ENCODE measurements around the gene ADAD2.

The ADAD2 gene

GRCh38 chr16:84242839-84243238 is 51.9 kb downstream of the ADAD2 start:
- Histone ChIP-seq H3K79me1 (ENCODE audit: low read length) (no peaks in the 10 kb centered on the region), H2BK120ac (ENCODE audit: low read depth, low read length) (no peak overlapping the region), H4K5ac (ENCODE audit: low read length) (no peak overlapping the region), H3K79me2 (ENCODE audit: control insufficient read depth, insufficient read depth, low read length) (no peaks in the 10 kb centered on the region), H3K23ac (ENCODE audit: low read length) (no peak overlapping the region), H3K27me3 (ENCODE audit: insufficient read depth, low read length, poor library complexity) (no peaks in the 10 kb centered on the region), H3K4ac (ENCODE audit: low read depth, low read length) (no peak overlapping the region), H3K4me2 (ENCODE audit: low read length) (no peak overlapping the region), H3K18ac (ENCODE audit: low read length) (no peak overlapping the region), H2BK15ac (replicated peaks; ENCODE audit: low read depth) (no peak overlapping the region), H3K9ac (ENCODE audit: low read length) (no peak overlapping the region), H2AK5ac (ENCODE audit: low read length) (no peak overlapping the region), H3K27ac (ENCODE audit: low read depth, low read length) (no peak overlapping the region), H2BK5ac (ENCODE audit: low read length) (no peak overlapping the region), H3K36me3 (ENCODE audit: control insufficient read depth, insufficient read depth, low read length) (no peaks in the 10 kb centered on the region), H3K4me3 (ENCODE audit: low read length) (no peak overlapping the region), H3K56ac (ENCODE audit: low read length) (no peak overlapping the region), H3K4me1 (ENCODE audit: control insufficient read depth, low read depth, low read length) (no peaks in the 10 kb centered on the region), H4K8ac (ENCODE audit: low read depth, low read length) (no peak overlapping the region)
- DNase-seq, result no peak
- no CpG with 5 or more reads among the region's 9 CpGs for WGBS (ENCODE audit: extremely low coverage, insufficient coverage, low lambda C conversion rate)

GRCh38 chr16:84243732-84244131 is 52.8 kb downstream of the ADAD2 start:
- no peak overlapping the region for H2BK15ac ChIP-seq (replicated peaks; ENCODE audit: low read depth)
- no peak overlapping the region for H2BK120ac ChIP-seq (ENCODE audit: low read depth, low read length)
- no peak overlapping the region for H2AK5ac ChIP-seq (ENCODE audit: low read length)
- H3K9ac ChIP-seq (ENCODE audit: low read length), result no peak overlapping the region
- no peak overlapping the region for H4K8ac ChIP-seq (ENCODE audit: low read depth, low read length)
- DNase-seq, result no peak
- H3K18ac ChIP-seq (ENCODE audit: low read length), result no peak overlapping the region
- H3K23ac ChIP-seq (ENCODE audit: low read length), result no peak overlapping the region
- no CpG with 5 or more reads among the region's 1 CpG for WGBS (ENCODE audit: extremely low coverage, insufficient coverage, low lambda C conversion rate)
- no peak overlapping the region for H4K5ac ChIP-seq (ENCODE audit: low read length)
- no peaks in the 10 kb centered on the region for H3K4me1 ChIP-seq (ENCODE audit: control insufficient read depth, low read depth, low read length)
- no peak overlapping the region for H3K4me3 ChIP-seq (ENCODE audit: low read length)
- no peaks in the 10 kb centered on the region for H3K36me3 ChIP-seq (ENCODE audit: control insufficient read depth, insufficient read depth, low read length)
- no peak overlapping the region for H3K56ac ChIP-seq (ENCODE audit: low read length)
- no peak overlapping the region for H3K27ac ChIP-seq (ENCODE audit: low read depth, low read length)
- no peaks in the 10 kb centered on the region for H3K79me2 ChIP-seq (ENCODE audit: control insufficient read depth, insufficient read depth, low read length)
- H3K4me2 ChIP-seq (ENCODE audit: low read length), result no peak overlapping the region
- no peak overlapping the region for H2BK5ac ChIP-seq (ENCODE audit: low read length)
- H3K79me1 ChIP-seq (ENCODE audit: low read length), result no peaks in the 10 kb centered on the region
- H3K4ac ChIP-seq (ENCODE audit: low read depth, low read length), result no peak overlapping the region
- no peaks in the 10 kb centered on the region for H3K27me3 ChIP-seq (ENCODE audit: insufficient read depth, low read length, poor library complexity)

GRCh38 chr16:84244728-84245127 is 53.8 kb downstream of the ADAD2 start:
- WGBS (ENCODE audit: extremely low coverage, insufficient coverage, low lambda C conversion rate), result no CpG with 5 or more reads among the region's 2 CpGs

GRCh38 chr16:84245956-84246678 is 55.2 kb downstream of the ADAD2 start:
- Histone ChIP-seq H2BK15ac (replicated peaks; ENCODE audit: low read depth) (no peak overlapping the region), H3K27ac (ENCODE audit: low read depth, low read length) (no peak overlapping the region), H2AK5ac (ENCODE audit: low read length) (no peak overlapping the region), H3K56ac (ENCODE audit: low read length) (no peak overlapping the region), H3K4me3 (ENCODE audit: low read length) (no peak overlapping the region), H3K79me1 (ENCODE audit: low read length) (no peaks in the 10 kb centered on the region), H2BK5ac (ENCODE audit: low read length) (no peak overlapping the region), H3K4me2 (ENCODE audit: low read length) (no peak overlapping the region), H3K36me3 (ENCODE audit: control insufficient read depth, insufficient read depth, low read length) (no peaks in the 10 kb centered on the region), H4K5ac (ENCODE audit: low read length) (no peak overlapping the region), H3K79me2 (ENCODE audit: control insufficient read depth, insufficient read depth, low read length) (no peaks in the 10 kb centered on the region), H3K23ac (ENCODE audit: low read length) (no peak overlapping the region), H4K8ac (ENCODE audit: low read depth, low read length) (no peak overlapping the region), H3K27me3 (ENCODE audit: insufficient read depth, low read length, poor library complexity) (no peaks in the 10 kb centered on the region), H3K18ac (ENCODE audit: low read length) (no peak overlapping the region), H3K9ac (ENCODE audit: low read length) (no peak overlapping the region), H2BK120ac (ENCODE audit: low read depth, low read length) (no peak overlapping the region), H3K4me1 (ENCODE audit: control insufficient read depth, low read depth, low read length) (no peaks in the 10 kb centered on the region), H3K4ac (ENCODE audit: low read depth, low read length) (no peak overlapping the region)
- WGBS (ENCODE audit: extremely low coverage, insufficient coverage, low lambda C conversion rate), result no CpG with 5 or more reads among the region's 10 CpGs
- DNase-seq, result no peak

More at GRCh38 chr16:84244728-84245127, 53.8 kb downstream of the ADAD2 start:
- no peaks in the 10 kb centered on the region for H3K27me3 ChIP-seq (ENCODE audit: insufficient read depth, low read length, poor library complexity)
- no peak overlapping the region for H3K4ac ChIP-seq (ENCODE audit: low read depth, low read length)
- no peaks in the 10 kb centered on the region for H3K79me2 ChIP-seq (ENCODE audit: control insufficient read depth, insufficient read depth, low read length)
- H4K8ac ChIP-seq (ENCODE audit: low read depth, low read length), result no peak overlapping the region
- no peak overlapping the region for H2BK15ac ChIP-seq (replicated peaks; ENCODE audit: low read depth)
- H3K9ac ChIP-seq (ENCODE audit: low read length), result no peak overlapping the region
- H3K79me1 ChIP-seq (ENCODE audit: low read length), result no peaks in the 10 kb centered on the region
- no peak overlapping the region for H3K4me2 ChIP-seq (ENCODE audit: low read length)
- H2BK120ac ChIP-seq (ENCODE audit: low read depth, low read length), result no peak overlapping the region
- H3K18ac ChIP-seq (ENCODE audit: low read length), result no peak overlapping the region
- H3K56ac ChIP-seq (ENCODE audit: low read length), result no peak overlapping the region
- no peak overlapping the region for H3K27ac ChIP-seq (ENCODE audit: low read depth, low read length)
- no peak overlapping the region for H2BK5ac ChIP-seq (ENCODE audit: low read length)
- no peak overlapping the region for H4K5ac ChIP-seq (ENCODE audit: low read length)
- H3K36me3 ChIP-seq (ENCODE audit: control insufficient read depth, insufficient read depth, low read length), result no peaks in the 10 kb centered on the region
- no peak overlapping the region for H2AK5ac ChIP-seq (ENCODE audit: low read length)
- DNase-seq, result no peak
- H3K23ac ChIP-seq (ENCODE audit: low read length), result no peak overlapping the region
- H3K4me1 ChIP-seq (ENCODE audit: control insufficient read depth, low read depth, low read length), result no peaks in the 10 kb centered on the region
- H3K4me3 ChIP-seq (ENCODE audit: low read length), result no peak overlapping the region

- Histone ChIP-seq H3K23ac (ENCODE audit: low read length) (no peak overlapping the region), H2BK120ac (ENCODE audit: low read depth, low read length) (no peak overlapping the region), H3K79me2 (ENCODE audit: control insufficient read depth, insufficient read depth, low read length) (no peaks in the 10 kb centered on the region), H3K27me3 (ENCODE audit: insufficient read depth, low read length, poor library complexity) (no peaks in the 10 kb centered on the region), H3K56ac (ENCODE audit: low read length) (no peak overlapping the region), H2AK5ac (ENCODE audit: low read length) (no peak overlapping the region), H3K18ac (ENCODE audit: low read length) (no peak overlapping the region), H3K4ac (ENCODE audit: low read depth, low read length) (no peak overlapping the region), H4K5ac (ENCODE audit: low read length) (no peak overlapping the region), H2BK15ac (replicated peaks; ENCODE audit: low read depth) (no peak overlapping the region), H3K4me2 (ENCODE audit: low read length) (no peak overlapping the region), H3K4me1 (ENCODE audit: control insufficient read depth, low read depth, low read length) (no peaks in the 10 kb centered on the region), H3K36me3 (ENCODE audit: control insufficient read depth, insufficient read depth, low read length) (no peaks in the 10 kb centered on the region), H3K27ac (ENCODE audit: low read depth, low read length) (no peak overlapping the region), H3K9ac (ENCODE audit: low read length) (no peak overlapping the region), H4K8ac (ENCODE audit: low read depth, low read length) (no peak overlapping the region), H2BK5ac (ENCODE audit: low read length) (no peak overlapping the region), H3K4me3 (ENCODE audit: low read length) (no peak overlapping the region), H3K79me1 (ENCODE audit: low read length) (no peaks in the 10 kb centered on the region)
- no CpG with 5 or more reads among the region's 5 CpGs for WGBS (ENCODE audit: extremely low coverage, insufficient coverage, low lambda C conversion rate)
- no peak for DNase-seq
Observed at GRCh38 chr16:84246679-84247077, 55.7 kb downstream of the ADAD2 start.
